Measurements from ENCODE around the gene CCR4.
"Not testable (repeated sequence)": the region's sequence is repeated elsewhere in the genome, so short reads cannot be mapped to it uniquely, and the experiment has no call there.

DNA sequence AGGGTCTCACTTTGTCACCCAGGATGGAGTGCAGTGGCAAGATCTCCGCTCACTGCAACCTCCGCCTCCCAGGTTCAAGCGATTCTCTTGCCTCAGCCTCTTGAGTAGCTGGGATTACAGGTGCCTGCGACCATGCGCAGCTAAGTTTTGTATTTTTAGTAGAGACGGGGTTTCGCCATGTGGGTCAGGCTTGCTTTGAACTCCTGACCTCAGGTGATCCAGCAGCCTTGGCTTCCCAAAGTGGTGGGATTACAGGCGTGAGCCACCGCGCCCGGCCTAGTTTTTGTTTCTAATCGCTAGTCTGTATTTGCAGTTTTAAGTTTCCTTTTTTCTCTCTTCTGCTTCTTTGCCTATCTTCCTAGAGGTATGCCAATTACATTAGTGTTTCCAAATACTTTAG lies 5.8 kb upstream of the CCR4 start:
- TF ChIP-seq POLR2A (IDR thresholded peaks at IDR 0.05; ENCODE audit: low read length); GATA1 (IDR thresholded peaks at IDR 0.05; ENCODE audit: low read depth, low read length): not testable (repeated sequence)

Measured in erythroblast (primary cell).